Nephron progenitor cell (in vitro differentiated cells): ENCODE results near the gene MYO1D.

Source experiments
- DNase-seq: peaks from one replicate; pipeline ENCODE4 v3.0.0; 2021
- H3K27ac Mint-ChIP-seq: 2 replicates; pipeline ENCODE4 v1.8.0; 2021; ENCODE audit warnings: mild to moderate bottlenecking, moderate library complexity, mixed read lengths
- H3K27me3 Mint-ChIP-seq: 2 replicates; pipeline ENCODE4 v1.8.0; 2021; ENCODE audit warnings: mild to moderate bottlenecking, low read depth, mixed read lengths; ENCODE audit not compliant: poor library complexity
- H3K36me3 Mint-ChIP-seq: 2 replicates; pipeline ENCODE4 v1.8.0; 2021; ENCODE audit warnings: low read depth, mixed read lengths
- H3K4me1 Mint-ChIP-seq: 2 replicates; pipeline ENCODE4 v1.8.0; 2021; ENCODE audit warnings: mixed read lengths
- H3K4me3 Mint-ChIP-seq: 2 replicates; pipeline ENCODE4 v1.8.0; 2021; ENCODE audit warnings: mild to moderate bottlenecking, moderate library complexity, mixed read lengths
- H3K9me3 Mint-ChIP-seq: 2 replicates; pipeline ENCODE4 v1.8.0; 2021; ENCODE audit warnings: mild to moderate bottlenecking, moderate library complexity, mixed read lengths
- TF ChIP-seq, protein P1 (sequence below): fragments of 200-600 bp; sonication (generic); IDR thresholded peaks from 2 replicates; pipeline ENCODE4 v1.5.0; 2021; ENCODE audit warnings: antibody characterized with exemption

MYO1D gene

DNA sequence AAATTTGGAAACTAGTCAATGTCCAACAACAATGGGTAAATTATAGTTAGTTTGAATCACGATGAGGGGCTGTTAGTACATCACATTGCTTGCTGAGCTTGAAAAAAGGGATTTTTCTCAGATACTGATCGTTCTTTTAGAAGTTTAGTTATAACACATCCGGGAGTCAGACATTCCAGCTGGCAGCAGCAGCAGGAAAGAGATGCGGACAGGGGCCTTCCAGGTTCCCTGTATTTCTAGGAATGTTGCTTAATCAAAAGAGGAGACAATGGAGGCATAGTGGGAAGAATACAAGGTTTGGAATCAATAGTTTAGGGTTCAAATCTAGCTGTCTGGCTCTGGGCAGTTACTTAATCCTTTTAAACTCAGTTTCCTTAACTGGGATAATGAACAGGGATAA is 362.3 kb downstream of the MYO1D start:
- H3K4me1 Mint-ChIP-seq, result peaks cover 60% of the 10 kb centered on the region
- no peak for DNase-seq
- no peaks in the 10 kb centered on the region for H3K9me3 Mint-ChIP-seq
- H3K4me3 Mint-ChIP-seq, result no peak overlapping the region
- H3K36me3 Mint-ChIP-seq, result no peaks in the 10 kb centered on the region
- TF ChIP-seq, protein P1, sequence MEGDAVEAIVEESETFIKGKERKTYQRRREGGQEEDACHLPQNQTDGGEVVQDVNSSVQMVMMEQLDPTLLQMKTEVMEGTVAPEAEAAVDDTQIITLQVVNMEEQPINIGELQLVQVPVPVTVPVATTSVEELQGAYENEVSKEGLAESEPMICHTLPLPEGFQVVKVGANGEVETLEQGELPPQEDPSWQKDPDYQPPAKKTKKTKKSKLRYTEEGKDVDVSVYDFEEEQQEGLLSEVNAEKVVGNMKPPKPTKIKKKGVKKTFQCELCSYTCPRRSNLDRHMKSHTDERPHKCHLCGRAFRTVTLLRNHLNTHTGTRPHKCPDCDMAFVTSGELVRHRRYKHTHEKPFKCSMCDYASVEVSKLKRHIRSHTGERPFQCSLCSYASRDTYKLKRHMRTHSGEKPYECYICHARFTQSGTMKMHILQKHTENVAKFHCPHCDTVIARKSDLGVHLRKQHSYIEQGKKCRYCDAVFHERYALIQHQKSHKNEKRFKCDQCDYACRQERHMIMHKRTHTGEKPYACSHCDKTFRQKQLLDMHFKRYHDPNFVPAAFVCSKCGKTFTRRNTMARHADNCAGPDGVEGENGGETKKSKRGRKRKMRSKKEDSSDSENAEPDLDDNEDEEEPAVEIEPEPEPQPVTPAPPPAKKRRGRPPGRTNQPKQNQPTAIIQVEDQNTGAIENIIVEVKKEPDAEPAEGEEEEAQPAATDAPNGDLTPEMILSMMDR, result no peak
- no peak overlapping the region for H3K27ac Mint-ChIP-seq
- no peaks in the 10 kb centered on the region for H3K27me3 Mint-ChIP-seq

DNA sequence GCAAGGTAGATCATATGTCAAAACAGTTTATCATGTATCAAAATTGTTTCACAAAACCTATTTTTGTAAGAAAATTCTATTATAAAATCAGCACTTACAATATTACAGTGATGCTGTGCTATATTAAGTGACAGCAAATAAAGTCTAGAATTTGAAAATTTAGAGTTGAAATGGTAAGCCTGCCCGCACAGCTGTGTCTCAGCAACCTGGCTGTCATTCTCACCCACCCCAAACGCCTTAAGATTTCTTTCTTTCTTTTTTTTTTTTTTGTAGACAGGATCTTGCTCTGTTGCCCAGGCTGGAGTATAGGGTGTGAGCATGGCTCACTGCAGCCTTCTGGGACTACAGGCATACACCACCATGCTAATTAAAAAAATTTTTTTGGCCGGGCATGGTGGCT is 363.3 kb downstream of the MYO1D start:
- Mint-ChIP-seq H3K4me1 (peaks cover 51% of the 10 kb centered on the region), H3K4me3 (no peak overlapping the region), H3K27me3 (peaks cover 2% of the 10 kb centered on the region), H3K36me3 (no peaks in the 10 kb centered on the region), H3K9me3 (no peaks in the 10 kb centered on the region), H3K27ac (no peak overlapping the region)
- DNase-seq, result no peak
- TF ChIP-seq, protein P1, result no peak

DNA sequence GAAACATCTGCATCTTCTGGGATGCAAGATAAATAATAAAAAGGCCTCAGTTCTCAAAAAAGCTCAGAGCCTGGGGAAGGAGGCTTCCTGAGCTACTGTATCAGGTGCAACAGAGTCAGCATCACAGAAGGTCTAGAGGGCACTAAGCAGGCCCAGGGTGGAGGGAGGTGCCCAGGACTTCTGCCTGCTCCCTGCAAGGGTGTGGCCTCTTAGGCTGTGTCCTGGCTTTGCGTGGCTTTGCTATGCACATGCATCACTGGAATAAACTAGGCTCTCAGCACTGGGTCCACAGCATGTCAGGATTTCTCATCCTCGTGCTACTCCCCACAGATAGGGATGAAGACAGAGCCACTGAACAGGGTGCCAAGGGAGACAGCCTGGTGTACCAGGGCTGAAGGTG is 364.6 kb downstream of the MYO1D start:
- no peak overlapping the region for H3K27ac Mint-ChIP-seq
- peaks cover 3% of the 10 kb centered on the region for H3K27me3 Mint-ChIP-seq
- no peaks in the 10 kb centered on the region for H3K36me3 Mint-ChIP-seq
- peaks cover 39% of the 10 kb centered on the region for H3K4me1 Mint-ChIP-seq
- TF ChIP-seq, protein P1, result no peak
- no peak for DNase-seq
- H3K4me3 Mint-ChIP-seq, result no peak overlapping the region
- no peaks in the 10 kb centered on the region for H3K9me3 Mint-ChIP-seq

DNA sequence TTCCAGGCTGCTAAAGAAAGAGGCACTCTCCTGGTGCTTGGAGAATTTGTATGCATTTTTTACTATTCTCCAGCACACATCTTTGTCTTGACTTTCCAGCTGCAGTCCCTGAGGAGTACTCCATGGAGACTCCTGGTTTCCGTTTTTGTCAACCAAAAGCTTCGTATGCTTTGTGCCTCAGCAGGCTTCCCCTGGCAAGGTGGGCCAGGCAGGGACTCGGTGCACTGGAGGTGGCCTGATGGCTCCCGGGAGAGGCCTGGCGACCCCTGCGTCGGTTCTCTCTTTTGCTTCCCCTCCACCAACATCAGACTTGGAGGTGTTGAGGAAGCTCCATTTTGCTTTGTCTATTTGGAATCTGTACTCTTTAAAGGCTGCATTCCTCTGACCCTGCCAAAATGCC is 366.5 kb downstream of the MYO1D start:
- Mint-ChIP-seq H3K27ac (no peak overlapping the region), H3K9me3 (peaks cover 9% of the 10 kb centered on the region), H3K4me3 (no peak overlapping the region), H3K36me3 (peaks cover 11% of the 10 kb centered on the region), H3K27me3 (peaks cover 7% of the 10 kb centered on the region), H3K4me1 (peaks cover 20% of the 10 kb centered on the region)
- no peak for DNase-seq
- TF ChIP-seq, protein P1, result no peak

DNA sequence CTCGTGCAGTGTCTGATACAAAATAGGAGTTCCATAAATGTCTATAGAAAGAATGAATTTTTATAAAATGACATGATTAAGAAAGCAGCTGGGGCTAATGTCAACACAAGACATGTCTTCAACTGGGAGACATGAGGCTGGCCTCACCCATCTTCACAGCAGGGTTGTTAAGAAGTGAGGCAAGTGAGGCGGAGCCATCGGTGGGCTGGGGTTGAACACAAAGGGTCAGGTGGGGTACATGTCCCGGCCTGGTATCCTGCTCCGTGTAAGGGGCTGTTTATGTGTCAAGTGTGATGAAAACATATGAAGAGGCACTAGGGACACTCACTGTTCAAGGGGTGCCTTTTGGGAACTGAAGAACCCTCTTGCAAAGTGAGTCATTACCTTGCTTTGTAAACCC is 368.0 kb downstream of the MYO1D start:
- TF ChIP-seq, protein P1, result no peak
- H3K36me3 Mint-ChIP-seq, result peaks cover 16% of the 10 kb centered on the region
- H3K27ac Mint-ChIP-seq, result no peak overlapping the region
- DNase-seq, result no peak
- H3K4me3 Mint-ChIP-seq, result no peak overlapping the region
- H3K9me3 Mint-ChIP-seq, result peaks cover 13% of the 10 kb centered on the region
- peaks cover 7% of the 10 kb centered on the region for H3K27me3 Mint-ChIP-seq
- peaks cover 30% of the 10 kb centered on the region for H3K4me1 Mint-ChIP-seq

DNA sequence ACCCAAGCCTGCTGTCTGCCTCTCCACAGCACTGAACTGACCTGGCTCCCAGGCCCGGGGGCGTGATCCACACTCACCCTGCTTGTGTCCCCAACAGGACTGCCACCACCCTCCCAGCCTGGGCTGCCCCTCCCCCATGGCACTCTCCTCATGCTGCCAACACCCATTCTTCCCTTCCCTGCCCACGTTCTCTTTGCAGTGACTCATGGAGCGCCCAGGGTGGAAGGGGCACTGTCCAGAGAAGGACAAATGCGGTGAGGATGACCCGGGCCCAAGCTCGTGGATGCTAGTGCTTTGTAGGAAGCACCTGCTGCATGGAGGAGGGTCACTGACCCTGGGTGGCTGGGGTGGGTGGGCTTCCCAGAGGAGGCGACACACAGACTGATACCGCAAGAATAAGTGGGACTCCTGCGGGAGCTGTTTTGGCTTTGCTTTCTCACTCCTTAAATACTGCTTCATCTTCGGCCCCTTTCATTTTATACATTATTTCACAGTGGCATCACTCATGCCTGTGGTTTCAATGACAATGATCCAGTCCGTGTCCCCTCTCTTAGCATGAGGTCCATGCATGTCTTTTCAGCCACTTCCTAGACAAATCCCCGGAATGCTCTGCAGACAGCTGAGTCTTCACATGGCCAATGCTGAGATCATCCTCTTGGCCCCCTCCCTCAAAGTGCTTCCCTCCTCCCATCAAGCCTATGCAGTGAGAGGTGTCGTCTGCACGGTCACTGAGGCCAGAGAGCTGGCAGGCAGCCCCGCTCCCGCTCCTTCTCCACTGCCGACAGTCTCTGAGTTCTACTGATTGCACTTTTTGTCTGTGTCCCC is 372.5 kb downstream of the MYO1D start:
- TF ChIP-seq, protein P1, result no peak
- peaks cover 35% of the 10 kb centered on the region for H3K4me1 Mint-ChIP-seq
- H3K4me3 Mint-ChIP-seq, result no peak overlapping the region
- H3K27me3 Mint-ChIP-seq, result peaks cover 7% of the 10 kb centered on the region
- DNase-seq, result no peak
- no peak overlapping the region for H3K27ac Mint-ChIP-seq
- H3K9me3 Mint-ChIP-seq, result peaks cover 13% of the 10 kb centered on the region
- peaks cover 23% of the 10 kb centered on the region for H3K36me3 Mint-ChIP-seq
